Measurements from ENCODE around the gene ITGB1. TPM values are rescaled to one million over a fixed set of nuclear protein-coding genes. Genes with fewer than 3 reads are reported as not detected.

Gene ITGB1
- total RNA-seq, 1 experiment from 2014 or later = 282 TPM

- Histone ChIP-seq H3K27ac (ENCODE audit: low read depth, low read length, poor library complexity, severe bottlenecking) (no peak overlapping the region), H3K4me1 (ENCODE audit: insufficient read depth, low read length, poor library complexity, severe bottlenecking) (peaks cover 4% of the 10 kb centered on the region), H3K36me3 (ENCODE audit: insufficient read depth, low read length, poor library complexity, severe bottlenecking) (no peaks in the 10 kb centered on the region), H3K4me3 (ENCODE audit: low read depth, low read length, poor library complexity, severe bottlenecking) (no peak overlapping the region), H3K9me3 (ENCODE audit: low read depth, low read length, poor library complexity, severe bottlenecking) (no peaks in the 10 kb centered on the region), H3K27me3 (replicated peaks; ENCODE audit: insufficient read depth, low read depth, low read length, poor library complexity) (no peaks in the 10 kb centered on the region)
- no TSS peak for BruUV-seq (replicated peaks)
- ChIA-PET POLR2A (ENCODE audit: low non-redundant PET) (no interaction called here), CTCF (interaction anchor here (0.6 kb wide), 1 partner anchor 403 kb away, joined by 4 read pairs; no protein-coding TSS in a partner anchor)
- intact Hi-C loops (cut with micrococcal nuclease; ENCODE audit: unreplicated experiment) = no loop called here
- TF ChIP-seq CTCF (conservative IDR thresholded peaks at IDR 0.05; ENCODE audit: low read depth, low read length) (no peak), EZH2 (IDR thresholded peaks at IDR 0.05; ENCODE audit: borderline replicate concordance, low read depth, low read length, poor library complexity, severe bottlenecking) (no peak)
- DNase-seq (ENCODE audit: low spot score) = no peak
Measured at GRCh38 chr10:32972929-32973328, 14.9 kb upstream of the ITGB1 start.

- POLR2A ChIA-PET (ENCODE audit: low non-redundant PET) = no interaction called here
Measured at GRCh38 chr10:32972460-32972859, 14.4 kb upstream of the ITGB1 start.

GRCh38 chr10:32971536-32972091 is 13.6 kb upstream of the ITGB1 start:
- Histone ChIP-seq H3K36me3 (ENCODE audit: insufficient read depth, low read length, poor library complexity, severe bottlenecking) (no peaks in the 10 kb centered on the region), H3K4me1 (ENCODE audit: insufficient read depth, low read length, poor library complexity, severe bottlenecking) (peaks cover 4% of the 10 kb centered on the region), H3K27ac (ENCODE audit: low read depth, low read length, poor library complexity, severe bottlenecking) (no peak overlapping the region), H3K27me3 (replicated peaks; ENCODE audit: insufficient read depth, low read depth, low read length, poor library complexity) (no peaks in the 10 kb centered on the region), H3K4me3 (ENCODE audit: low read depth, low read length, poor library complexity, severe bottlenecking) (no peak overlapping the region), H3K9me3 (ENCODE audit: low read depth, low read length, poor library complexity, severe bottlenecking) (no peaks in the 10 kb centered on the region)
- ChIA-PET POLR2A (ENCODE audit: low non-redundant PET) (no interaction called here), CTCF (no interaction called here)
- DNase-seq (ENCODE audit: low spot score) = no peak
- no TSS peak for BruUV-seq (replicated peaks)
- intact Hi-C loops (cut with micrococcal nuclease; ENCODE audit: unreplicated experiment) = no loop called here
- TF ChIP-seq CTCF (conservative IDR thresholded peaks at IDR 0.05; ENCODE audit: low read depth, low read length) = no peak
- no peak for TF ChIP-seq EZH2 (IDR thresholded peaks at IDR 0.05; ENCODE audit: borderline replicate concordance, low read depth, low read length, poor library complexity, severe bottlenecking)

More at GRCh38 chr10:32972460-32972859, 14.4 kb upstream of the ITGB1 start:
- Histone ChIP-seq H3K4me3 (ENCODE audit: low read depth, low read length, poor library complexity, severe bottlenecking) (no peak overlapping the region), H3K27me3 (replicated peaks; ENCODE audit: insufficient read depth, low read depth, low read length, poor library complexity) (no peaks in the 10 kb centered on the region), H3K27ac (ENCODE audit: low read depth, low read length, poor library complexity, severe bottlenecking) (no peak overlapping the region), H3K9me3 (ENCODE audit: low read depth, low read length, poor library complexity, severe bottlenecking) (no peaks in the 10 kb centered on the region), H3K36me3 (ENCODE audit: insufficient read depth, low read length, poor library complexity, severe bottlenecking) (no peaks in the 10 kb centered on the region), H3K4me1 (ENCODE audit: insufficient read depth, low read length, poor library complexity, severe bottlenecking) (peaks cover 4% of the 10 kb centered on the region)
- TF ChIP-seq EZH2 (IDR thresholded peaks at IDR 0.05; ENCODE audit: borderline replicate concordance, low read depth, low read length, poor library complexity, severe bottlenecking) (no peak), CTCF (conservative IDR thresholded peaks at IDR 0.05; ENCODE audit: low read depth, low read length) (no peak)
- BruUV-seq (replicated peaks) = no TSS peak
- DNase-seq (ENCODE audit: low spot score) = no peak
- CTCF ChIA-PET = no interaction called here
- intact Hi-C loops (cut with micrococcal nuclease; ENCODE audit: unreplicated experiment) = no loop called here

Data from A673 (cell line).